NT2/D1 (cell line): ENCODE data around the gene TERB1.

Source experiments
- SUZ12 ChIP-seq: IDR thresholded peaks from 2 replicates; pipeline ENCODE4 v1.6.1; 2011; ENCODE audit not compliant: insufficient read length, insufficient read depth; ENCODE audit errors: extremely low read depth
- YY1 ChIP-seq: IDR thresholded peaks from 2 replicates; pipeline ENCODE4 v1.6.1; 2011; ENCODE audit not compliant: insufficient read length, insufficient read depth
- ZNF274 ChIP-seq: IDR thresholded peaks from 2 replicates; pipeline ENCODE4 v1.6.1; 2011; ENCODE audit warnings: mild to moderate bottlenecking, low read depth, low read length

GRCh38 chr16:66850115-66850815, 48.9 kb upstream of the TERB1 start:
- TF ChIP-seq ZNF274: no peak
- no peak for TF ChIP-seq YY1
- no peak for TF ChIP-seq SUZ12
